GM12878 (cell line): ENCODE results near the gene TPRA1. TPM values are rescaled to one million over a fixed set of nuclear protein-coding genes. Genes with fewer than 3 reads are reported as not detected.

Source experiments
- ATF7 ChIP-seq: fragments of 450-650 bp; IDR thresholded peaks from 2 replicates; pipeline ENCODE4 v1.6.1; 2016; ENCODE audit warnings: low read depth, mild to moderate bottlenecking
- CEBPZ ChIP-seq: fragments of 150-350 bp; IDR thresholded peaks from 2 replicates; pipeline ENCODE4 v1.6.1; 2016; ENCODE audit warnings: low read depth, low read length
- ELK1 ChIP-seq: IDR thresholded peaks from 2 replicates; pipeline ENCODE4 v1.6.1; 2012; ENCODE audit warnings: low read depth, low read length, improper control_type of control experiment
- EP300 ChIP-seq, 2 experiments: fragments of 150-350 bp in 1 of 2; IDR thresholded peaks; 2 replicates each; pipeline ENCODE4 v1.6.1; 2011 to 2012; ENCODE audit warnings: low read depth in 2 of 2, low read length in 2 of 2, borderline replicate concordance in 1 of 2, improper control_type of control experiment in 1 of 2, inconsistent platforms in 1 of 2; ENCODE audit not compliant: control insufficient read depth in 1 of 2
- IRF3 ChIP-seq: fragments of 450-650 bp; IDR thresholded peaks from 2 replicates; pipeline ENCODE4 v1.6.1; 2014; ENCODE audit warnings: mild to moderate bottlenecking
- POU2F2 ChIP-seq: IDR thresholded peaks from 3 replicates; pipeline ENCODE4 v1.6.1; 2011; ENCODE audit warnings: low read depth, mild to moderate bottlenecking, low read length, borderline replicate concordance
- RAD21 ChIP-seq: IDR thresholded peaks from 2 replicates; pipeline ENCODE4 v1.6.1; 2011; ENCODE audit warnings: mild to moderate bottlenecking, low read depth, low read length, moderate library complexity; ENCODE audit not compliant: insufficient read depth
- SREBF2 ChIP-seq: IDR thresholded peaks from 2 replicates; pipeline ENCODE4 v1.6.1; 2012; ENCODE audit warnings: mild to moderate bottlenecking, low read length
- TCF3 ChIP-seq: IDR thresholded peaks from 2 replicates; pipeline ENCODE4 v1.6.1; 2012; ENCODE audit warnings: low read depth, mild to moderate bottlenecking, low read length, borderline replicate concordance; ENCODE audit not compliant: insufficient read depth
- WRNIP1 ChIP-seq: IDR thresholded peaks from 2 replicates; pipeline ENCODE4 v1.6.1; 2011; ENCODE audit warnings: low read depth, low read length, improper control_type of control experiment, borderline replicate concordance
- ZBED1 ChIP-seq: IDR thresholded peaks from 2 replicates; pipeline ENCODE4 v1.6.1; 2016; ENCODE audit warnings: borderline replicate concordance
- ZNF207 ChIP-seq: fragments of 450-650 bp; IDR thresholded peaks from 2 replicates; pipeline ENCODE4 v1.6.1; 2014; ENCODE audit warnings: antibody characterized with exemption, mild to moderate bottlenecking, borderline replicate concordance
- polyA plus RNA-seq, 11 experiments: library from polyadenylated mRNA; depleted of rRNA in 4 of 11; unstranded in 6 of 11; stranded (reverse) in 5 of 11; fragments of >200 nt; fragmentation: Nextera tagmentation in 4 of 11; fragmentation: Illumina TruSeq in 1 of 11; extraction: Ambion mirVana in 4 of 11; extraction: Trizol in 1 of 11; gene quantifications; 1 replicate in 1 of 11; 2 replicates in 10 of 11; pipeline versions ENCODE4 v1.2.1 to v1.2.3, GENCODE V29; 2011 to 2016; ENCODE audit warnings: inconsistent platforms in 2 of 11, missing spikeins in 2 of 11, low read depth in 1 of 11
- total RNA-seq, 4 experiments: library from RNA; depleted of rRNA in 3 of 4; stranded (reverse); fragments of >200 nt in 3 of 4; fragmentation: Illumina TruSeq in 1 of 4; extraction: Trizol in 1 of 4; gene quantifications; 2 replicates each; pipeline versions ENCODE4 v1.2.1 to v1.2.3, GENCODE V29; 2013 to 2021
- TF ChIP-seq, protein P1 (sequence below): fragments of 450-650 bp; IDR thresholded peaks from 2 replicates; pipeline ENCODE4 v1.6.1; 2017; ENCODE audit warnings: mild to moderate bottlenecking, moderate library complexity

TPRA1 gene
- total and polyA plus RNA-seq, 10 of the 15 experiments (the other 5 are each of a cell fraction or from before 2014, with no cell fraction given) = 1.8 to 39.6 (median 26.6) TPM

- TF ChIP-seq ELK1 (no peak), ZBED1 (no peak), RAD21 (peak; percentile 80), CEBPZ (no peak), SREBF2 (no peak), ATF7 (no peak), IRF3 (0 out of 2 replicates have a peak, but pooled peaks have one; percentile 47), TCF3 (no peak), ZNF207 (peak; percentile 56; the same call in 1 of the 2 replicates), EP300 (IDR thresholded peaks at IDR 0.05; ENCODE audit: borderline replicate concordance in 1 of 2, control insufficient read depth in 1 of 2, low read depth in 2 of 2, low read length in 2 of 2) (no peak), WRNIP1 (no peak), POU2F2 (peak; percentile 55; the same call in 1 of the 3 replicates)
- TF ChIP-seq, protein P1, sequence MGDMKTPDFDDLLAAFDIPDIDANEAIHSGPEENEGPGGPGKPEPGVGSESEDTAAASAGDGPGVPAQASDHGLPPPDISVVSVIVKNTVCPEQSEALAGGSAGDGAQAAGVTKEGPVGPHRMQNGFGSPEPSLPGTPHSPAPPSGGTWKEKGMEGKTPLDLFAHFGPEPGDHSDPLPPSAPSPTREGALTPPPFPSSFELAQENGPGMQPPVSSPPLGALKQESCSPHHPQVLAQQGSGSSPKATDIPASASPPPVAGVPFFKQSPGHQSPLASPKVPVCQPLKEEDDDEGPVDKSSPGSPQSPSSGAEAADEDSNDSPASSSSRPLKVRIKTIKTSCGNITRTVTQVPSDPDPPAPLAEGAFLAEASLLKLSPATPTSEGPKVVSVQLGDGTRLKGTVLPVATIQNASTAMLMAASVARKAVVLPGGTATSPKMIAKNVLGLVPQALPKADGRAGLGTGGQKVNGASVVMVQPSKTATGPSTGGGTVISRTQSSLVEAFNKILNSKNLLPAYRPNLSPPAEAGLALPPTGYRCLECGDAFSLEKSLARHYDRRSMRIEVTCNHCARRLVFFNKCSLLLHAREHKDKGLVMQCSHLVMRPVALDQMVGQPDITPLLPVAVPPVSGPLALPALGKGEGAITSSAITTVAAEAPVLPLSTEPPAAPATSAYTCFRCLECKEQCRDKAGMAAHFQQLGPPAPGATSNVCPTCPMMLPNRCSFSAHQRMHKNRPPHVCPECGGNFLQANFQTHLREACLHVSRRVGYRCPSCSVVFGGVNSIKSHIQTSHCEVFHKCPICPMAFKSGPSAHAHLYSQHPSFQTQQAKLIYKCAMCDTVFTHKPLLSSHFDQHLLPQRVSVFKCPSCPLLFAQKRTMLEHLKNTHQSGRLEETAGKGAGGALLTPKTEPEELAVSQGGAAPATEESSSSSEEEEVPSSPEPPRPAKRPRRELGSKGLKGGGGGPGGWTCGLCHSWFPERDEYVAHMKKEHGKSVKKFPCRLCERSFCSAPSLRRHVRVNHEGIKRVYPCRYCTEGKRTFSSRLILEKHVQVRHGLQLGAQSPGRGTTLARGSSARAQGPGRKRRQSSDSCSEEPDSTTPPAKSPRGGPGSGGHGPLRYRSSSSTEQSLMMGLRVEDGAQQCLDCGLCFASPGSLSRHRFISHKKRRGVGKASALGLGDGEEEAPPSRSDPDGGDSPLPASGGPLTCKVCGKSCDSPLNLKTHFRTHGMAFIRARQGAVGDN = no peak
These were observed 15.4 kb downstream of the TPRA1 start (continued) for GRCh38 chr3:127574880-127575878.
